Measurements from ENCODE around the gene GPS1.

- no peak for TF ChIP-seq ZBTB33 (IDR thresholded peaks at IDR 0.05; ENCODE audit: borderline replicate concordance, low read depth)
- no peak for TF ChIP-seq RXRA (IDR thresholded peaks at IDR 0.05; ENCODE audit: borderline replicate concordance, low read depth)
- TF ChIP-seq, protein P1, sequence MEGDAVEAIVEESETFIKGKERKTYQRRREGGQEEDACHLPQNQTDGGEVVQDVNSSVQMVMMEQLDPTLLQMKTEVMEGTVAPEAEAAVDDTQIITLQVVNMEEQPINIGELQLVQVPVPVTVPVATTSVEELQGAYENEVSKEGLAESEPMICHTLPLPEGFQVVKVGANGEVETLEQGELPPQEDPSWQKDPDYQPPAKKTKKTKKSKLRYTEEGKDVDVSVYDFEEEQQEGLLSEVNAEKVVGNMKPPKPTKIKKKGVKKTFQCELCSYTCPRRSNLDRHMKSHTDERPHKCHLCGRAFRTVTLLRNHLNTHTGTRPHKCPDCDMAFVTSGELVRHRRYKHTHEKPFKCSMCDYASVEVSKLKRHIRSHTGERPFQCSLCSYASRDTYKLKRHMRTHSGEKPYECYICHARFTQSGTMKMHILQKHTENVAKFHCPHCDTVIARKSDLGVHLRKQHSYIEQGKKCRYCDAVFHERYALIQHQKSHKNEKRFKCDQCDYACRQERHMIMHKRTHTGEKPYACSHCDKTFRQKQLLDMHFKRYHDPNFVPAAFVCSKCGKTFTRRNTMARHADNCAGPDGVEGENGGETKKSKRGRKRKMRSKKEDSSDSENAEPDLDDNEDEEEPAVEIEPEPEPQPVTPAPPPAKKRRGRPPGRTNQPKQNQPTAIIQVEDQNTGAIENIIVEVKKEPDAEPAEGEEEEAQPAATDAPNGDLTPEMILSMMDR (IDR thresholded peaks at IDR 0.05), result no peak
Observed at GRCh38 chr17:82084373-82085030, 32.8 kb downstream of the GPS1 start.

Measured in SK-N-SH (cell line).